Endothelial cell of umbilical vein (primary cell): ENCODE measurements around the gene NCOA3. TPM values are rescaled to one million over a fixed set of nuclear protein-coding genes. Genes with fewer than 3 reads are reported as not detected.
"Not testable (repeated sequence)": the region's sequence is repeated elsewhere in the genome, so short reads cannot be mapped to it uniquely, and the experiment has no call there.

Experiments
- BruUV-seq: library from RNA; stranded (reverse); fragments of 400-500 nt; replicated peaks from 2 replicates; lab custom pipeline; 2021; lab: Mats Ljungman, UMichigan
- CTCF ChIA-PET: fragments of 300-600, 350-600 bp; sonication (Branson Sonifier 250); formaldehyde crosslinking; loops from one replicate; lab custom pipeline; 2021; ENCODE audit warnings: antibody characterized with exemption, inconsistent platforms; lab: Charles Lee
- POLR2A ChIA-PET: fragments of 300-600, 350-600 bp; sonication (Branson Sonifier 250); formaldehyde crosslinking; loops from one replicate; lab custom pipeline; 2021; ENCODE audit warnings: antibody characterized with exemption, inconsistent platforms; lab: Charles Lee
- DNase-seq: peaks from one replicate; pipeline ENCODE4 v3.0.0-alpha.2; 2011; ENCODE audit warnings: low read depth, low spot score
- FAIRE-seq: peaks from 2 replicates; lab custom pipeline; 2011; peaks lifted over from hg19 to GRCh38; lab: Jason Lieb, UNC
- H2AFZ ChIP-seq: 2 replicates; pipeline ENCODE4 v1.6.0; 2012; ENCODE audit warnings: low read depth, low read length, control low read depth, inconsistent platforms
- H3K27ac ChIP-seq: 2 replicates; pipeline ENCODE4 v1.5.1; 2011; ENCODE audit warnings: low read depth, mild to moderate bottlenecking, control low read depth, low read length, moderate library complexity; ENCODE audit not compliant: insufficient read depth
- H3K27me3 ChIP-seq, 2 experiments: 2 replicates each; pipeline versions ENCODE4 v1.6.0 to v1.6.1; 2011; ENCODE audit warnings: low read length in 2 of 2, mixed read lengths in 1 of 2; ENCODE audit not compliant: control insufficient read depth in 2 of 2, insufficient read depth in 2 of 2
- H3K36me3 ChIP-seq, 2 experiments: 2 replicates in 1 of 2; 3 replicates in 1 of 2; pipeline ENCODE4 v1.5.1; 2011; ENCODE audit warnings: low read length in 2 of 2, mild to moderate bottlenecking in 1 of 2, moderate library complexity in 1 of 2; ENCODE audit not compliant: control insufficient read depth in 2 of 2, insufficient read depth in 2 of 2; ENCODE audit errors: extremely low read depth in 1 of 2
- H3K4me1 ChIP-seq: 3 replicates; pipeline ENCODE4 v1.5.1; 2011; ENCODE audit warnings: mild to moderate bottlenecking, low read length; ENCODE audit not compliant: control insufficient read depth, insufficient read depth; ENCODE audit errors: extremely low read depth
- H3K4me2 ChIP-seq: 2 replicates; pipeline ENCODE4 v1.6.1; 2011; ENCODE audit warnings: low read length, control low read depth, mixed read lengths; ENCODE audit not compliant: insufficient read depth
- H3K4me3 ChIP-seq, 3 experiments: fragments of 200-600 bp in 1 of 3; sonication (generic), shearing (Covaris generic) in 1 of 3; replicated peaks in 1 of 3; 2 replicates each; pipeline ENCODE4 v1.5.1; 2011 to 2016; ENCODE audit warnings: control low read depth in 3 of 3, low read length in 3 of 3, mild to moderate bottlenecking in 2 of 3, inconsistent platforms in 1 of 3, low read depth in 1 of 3, moderate library complexity in 1 of 3; ENCODE audit not compliant: insufficient read depth in 1 of 3
- H3K79me2 ChIP-seq: 2 replicates; pipeline ENCODE4 v1.6.0; 2012; ENCODE audit warnings: low read length, inconsistent platforms; ENCODE audit not compliant: control insufficient read depth, insufficient read depth
- H3K9ac ChIP-seq: replicated peaks from 2 replicates; pipeline ENCODE3; 2011; ENCODE audit warnings: low read length, control low read depth; ENCODE audit not compliant: insufficient read depth; ENCODE audit errors: extremely low read depth
- H3K9me1 ChIP-seq: replicated peaks from 3 replicates; pipeline ENCODE4 v1.6.0; 2011; ENCODE audit warnings: mild to moderate bottlenecking, low read length; ENCODE audit not compliant: control insufficient read depth, insufficient read depth; ENCODE audit errors: extremely low read depth
- H3K9me3 ChIP-seq: replicated peaks from 2 replicates; pipeline ENCODE4 v1.5.1; 2012; ENCODE audit warnings: low read length, inconsistent platforms; ENCODE audit not compliant: control insufficient read depth, insufficient read depth
- H4K20me1 ChIP-seq: replicated peaks from 2 replicates; pipeline ENCODE3; 2011; ENCODE audit warnings: mild to moderate bottlenecking, low read length; ENCODE audit not compliant: control insufficient read depth, insufficient read depth; ENCODE audit errors: extremely low read depth
- EZH2 ChIP-seq: IDR thresholded peaks from 2 replicates; pipeline ENCODE4 v1.6.1; 2012; ENCODE audit warnings: borderline replicate concordance, low read depth, mild to moderate bottlenecking, moderate library complexity, low read length, inconsistent platforms; ENCODE audit not compliant: severe bottlenecking
- FOS ChIP-seq: IDR thresholded peaks from 2 replicates; pipeline ENCODE4 v1.6.1; 2011; ENCODE audit warnings: mild to moderate bottlenecking, low read length, moderate library complexity, borderline replicate concordance; ENCODE audit not compliant: insufficient read depth
- GATA2 ChIP-seq: IDR thresholded peaks from 2 replicates; pipeline ENCODE4 v1.7.0; 2011; ENCODE audit warnings: low read depth, mild to moderate bottlenecking, moderate library complexity, mixed read lengths, low read length; ENCODE audit not compliant: insufficient read length, insufficient read depth
- JUN ChIP-seq: IDR thresholded peaks from 2 replicates; pipeline ENCODE4 v1.6.1; 2011; ENCODE audit warnings: borderline replicate concordance, low read depth; ENCODE audit not compliant: insufficient read length, insufficient read depth
- MAX ChIP-seq: IDR thresholded peaks from 2 replicates; pipeline ENCODE4 v1.6.1; 2011; ENCODE audit not compliant: insufficient read depth, insufficient read length
- MYC ChIP-seq: IDR thresholded peaks from one replicate; pipeline ENCODE4 v1.6.1; 2011; ENCODE audit warnings: mild to moderate bottlenecking, low read depth, low read length
- POLR2A ChIP-seq: IDR thresholded peaks from 2 replicates; pipeline ENCODE4 v1.6.1; 2012; ENCODE audit warnings: low read depth, mild to moderate bottlenecking, control low read depth, low read length
- POLR2AphosphoS5 ChIP-seq: IDR thresholded peaks from 2 replicates; pipeline ENCODE4 v1.6.1; 2012; ENCODE audit warnings: low read depth, mild to moderate bottlenecking, control low read depth, low read length, moderate library complexity; ENCODE audit not compliant: insufficient read depth
- dilution Hi-C: fragments of 300-500 bp; cut with MboI; formaldehyde crosslinking; loops from one replicate; pipeline ENCODE4 v1.15.0; 2019; ENCODE audit warnings: low sequenced_read_pairs; ENCODE audit not compliant: extremely low pct_ligation_motif_present
- intact Hi-C: fragments of 100-400 bp; cut with micrococcal nuclease; formaldehyde crosslinking; loops from one replicate; pipeline ENCODE4 v1.10.0; 2022
- polyA plus RNA-seq, 4 experiments: library from polyadenylated mRNA; depleted of rRNA in 3 of 4; stranded (reverse) in 3 of 4; unstranded in 1 of 4; fragments of >200 nt; gene quantifications; 2 replicates each; pipeline versions ENCODE4 v1.2.1 to v1.2.3, GENCODE V29; 2011 to 2012; ENCODE audit warnings: missing spikeins in 1 of 4
- total RNA-seq: library from RNA; stranded (reverse); gene quantifications from 2 replicates; pipeline ENCODE4 v1.2.3, GENCODE V29; 2021
- TF ChIP-seq, protein P1 (sequence below), 2 donors: IDR thresholded peaks; 1 replicate in 1 of 2; 2 replicates in 1 of 2; pipeline ENCODE4 v1.5.1; 2011; ENCODE audit warnings: low read length in 2 of 2, mild to moderate bottlenecking in 2 of 2, moderate library complexity in 2 of 2, control low read depth in 1 of 2, inconsistent platforms in 1 of 2, low read depth in 1 of 2; ENCODE audit not compliant: insufficient read depth in 1 of 2; ENCODE audit errors: extremely low read depth in 1 of 2

The NCOA3 gene
- total and polyA plus RNA-seq, 2 donors (not counting 3 experiments of a cell fraction or from before 2014, with no cell fraction given): 12.0 to 35.6 TPM

GRCh38 chr20:47461120-47461685, 40.5 kb upstream of the NCOA3 start:
- H3K27ac ChIP-seq: no peak overlapping the region
- no peaks in the 10 kb centered on the region for H3K27me3 ChIP-seq
- peak; percentile 65 for DNase-seq
- H3K9me1 ChIP-seq: no peaks in the 10 kb centered on the region
- TF ChIP-seq MYC: no peak
- TF ChIP-seq EZH2: no peak
- TF ChIP-seq JUN: no peak
- TF ChIP-seq POLR2AphosphoS5: no peak
- TF ChIP-seq POLR2A: no peak
- no peak for TF ChIP-seq FOS
- TF ChIP-seq, protein P1, sequence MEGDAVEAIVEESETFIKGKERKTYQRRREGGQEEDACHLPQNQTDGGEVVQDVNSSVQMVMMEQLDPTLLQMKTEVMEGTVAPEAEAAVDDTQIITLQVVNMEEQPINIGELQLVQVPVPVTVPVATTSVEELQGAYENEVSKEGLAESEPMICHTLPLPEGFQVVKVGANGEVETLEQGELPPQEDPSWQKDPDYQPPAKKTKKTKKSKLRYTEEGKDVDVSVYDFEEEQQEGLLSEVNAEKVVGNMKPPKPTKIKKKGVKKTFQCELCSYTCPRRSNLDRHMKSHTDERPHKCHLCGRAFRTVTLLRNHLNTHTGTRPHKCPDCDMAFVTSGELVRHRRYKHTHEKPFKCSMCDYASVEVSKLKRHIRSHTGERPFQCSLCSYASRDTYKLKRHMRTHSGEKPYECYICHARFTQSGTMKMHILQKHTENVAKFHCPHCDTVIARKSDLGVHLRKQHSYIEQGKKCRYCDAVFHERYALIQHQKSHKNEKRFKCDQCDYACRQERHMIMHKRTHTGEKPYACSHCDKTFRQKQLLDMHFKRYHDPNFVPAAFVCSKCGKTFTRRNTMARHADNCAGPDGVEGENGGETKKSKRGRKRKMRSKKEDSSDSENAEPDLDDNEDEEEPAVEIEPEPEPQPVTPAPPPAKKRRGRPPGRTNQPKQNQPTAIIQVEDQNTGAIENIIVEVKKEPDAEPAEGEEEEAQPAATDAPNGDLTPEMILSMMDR (IDR thresholded peaks at IDR 0.05; ENCODE audit: extremely low read depth in 1 of 2, insufficient read depth in 1 of 2, low read depth in 1 of 2, low read length in 2 of 2): no peak
- no peak for TF ChIP-seq GATA2
- no peak for TF ChIP-seq MAX
- FAIRE-seq: no peak
- H3K4me1 ChIP-seq: peaks cover 6% of the 10 kb centered on the region
- no peak overlapping the region for H2AFZ ChIP-seq
- H3K4me3 ChIP-seq: no peak overlapping the region
- intact Hi-C loops: loop anchor here (10.0 kb wide), 1 partner anchor 206 kb away; no protein-coding TSS in a partner anchor
- dilution Hi-C loops: no loop called here
- no peaks in the 10 kb centered on the region for H4K20me1 ChIP-seq
- no peak overlapping the region for H3K9ac ChIP-seq
- no peaks in the 10 kb centered on the region for H3K79me2 ChIP-seq
- no peaks in the 10 kb centered on the region for H3K36me3 ChIP-seq
- no peaks in the 10 kb centered on the region for H3K9me3 ChIP-seq
- CTCF ChIA-PET: no interaction called here
- H3K4me2 ChIP-seq: no peak overlapping the region
- no TSS peak for BruUV-seq
- POLR2A ChIA-PET: no interaction called here

DNA sequence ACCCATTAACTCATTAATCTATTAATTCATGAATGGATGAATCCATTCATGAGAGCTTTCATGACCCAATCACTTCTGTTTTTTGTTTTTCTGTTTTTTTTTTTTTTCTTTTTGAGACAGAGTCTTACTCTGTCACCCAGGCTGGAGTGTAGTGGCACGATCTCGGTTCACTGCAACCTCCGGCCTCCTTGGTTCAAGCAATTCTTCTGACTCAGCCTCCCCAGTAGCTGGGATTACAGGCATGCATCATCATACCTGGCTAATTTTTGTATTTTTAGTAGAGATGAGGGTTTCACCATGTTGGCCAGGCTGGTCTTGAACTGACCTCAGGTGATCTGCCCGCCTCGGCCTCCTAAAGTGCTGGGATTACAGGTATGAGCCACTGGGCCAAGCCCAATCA, 39.8 kb upstream of the NCOA3 start:
- H3K4me1 ChIP-seq, H3K4me2 ChIP-seq, DNase-seq, H3K4me3 ChIP-seq, H4K20me1 ChIP-seq, dilution Hi-C loops, H3K9me3 ChIP-seq, H3K9ac ChIP-seq, H3K36me3 ChIP-seq, BruUV-seq, H3K79me2 ChIP-seq, FAIRE-seq, H3K9me1 ChIP-seq, H3K27me3 ChIP-seq, H3K27ac ChIP-seq, H2AFZ ChIP-seq: not testable (repeated sequence)
- ChIA-PET CTCF (interaction anchor here (3.2 kb wide), 1 partner anchor 78 kb away, joined by 24 read pairs; no protein-coding TSS in a partner anchor), POLR2A (interaction anchor here (1.0 kb wide), 1 partner anchor 9 kb away, joined by 3 read pairs; no protein-coding TSS in a partner anchor)
- intact Hi-C loops: loop anchor here (10.0 kb wide), 1 partner anchor 207 kb away; no protein-coding TSS in a partner anchor
